ENCODE measurements around the gene GAS7. TPM values are rescaled to one million over a fixed set of nuclear protein-coding genes. Genes with fewer than 3 reads are reported as not detected.

Gene GAS7
- total RNA-seq, 1 experiment from 2014 or later, result 4.1 TPM

- no peak for TF ChIP-seq EZH2 (IDR thresholded peaks at IDR 0.05)
- TF ChIP-seq POLR2A (IDR thresholded peaks at IDR 0.05; ENCODE audit: borderline replicate concordance, extremely low read depth, insufficient read depth, insufficient read length), result no peak
- TF ChIP-seq, protein P1, sequence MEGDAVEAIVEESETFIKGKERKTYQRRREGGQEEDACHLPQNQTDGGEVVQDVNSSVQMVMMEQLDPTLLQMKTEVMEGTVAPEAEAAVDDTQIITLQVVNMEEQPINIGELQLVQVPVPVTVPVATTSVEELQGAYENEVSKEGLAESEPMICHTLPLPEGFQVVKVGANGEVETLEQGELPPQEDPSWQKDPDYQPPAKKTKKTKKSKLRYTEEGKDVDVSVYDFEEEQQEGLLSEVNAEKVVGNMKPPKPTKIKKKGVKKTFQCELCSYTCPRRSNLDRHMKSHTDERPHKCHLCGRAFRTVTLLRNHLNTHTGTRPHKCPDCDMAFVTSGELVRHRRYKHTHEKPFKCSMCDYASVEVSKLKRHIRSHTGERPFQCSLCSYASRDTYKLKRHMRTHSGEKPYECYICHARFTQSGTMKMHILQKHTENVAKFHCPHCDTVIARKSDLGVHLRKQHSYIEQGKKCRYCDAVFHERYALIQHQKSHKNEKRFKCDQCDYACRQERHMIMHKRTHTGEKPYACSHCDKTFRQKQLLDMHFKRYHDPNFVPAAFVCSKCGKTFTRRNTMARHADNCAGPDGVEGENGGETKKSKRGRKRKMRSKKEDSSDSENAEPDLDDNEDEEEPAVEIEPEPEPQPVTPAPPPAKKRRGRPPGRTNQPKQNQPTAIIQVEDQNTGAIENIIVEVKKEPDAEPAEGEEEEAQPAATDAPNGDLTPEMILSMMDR (IDR thresholded peaks at IDR 0.05 in 2 of 3, conservative IDR thresholded peaks at IDR 0.05 in 1 of 3; ENCODE audit: borderline replicate concordance in 1 of 3, insufficient read depth in 1 of 3, low read depth in 2 of 3, low read length in 2 of 3), result no peak
- TF ChIP-seq, protein P2, sequence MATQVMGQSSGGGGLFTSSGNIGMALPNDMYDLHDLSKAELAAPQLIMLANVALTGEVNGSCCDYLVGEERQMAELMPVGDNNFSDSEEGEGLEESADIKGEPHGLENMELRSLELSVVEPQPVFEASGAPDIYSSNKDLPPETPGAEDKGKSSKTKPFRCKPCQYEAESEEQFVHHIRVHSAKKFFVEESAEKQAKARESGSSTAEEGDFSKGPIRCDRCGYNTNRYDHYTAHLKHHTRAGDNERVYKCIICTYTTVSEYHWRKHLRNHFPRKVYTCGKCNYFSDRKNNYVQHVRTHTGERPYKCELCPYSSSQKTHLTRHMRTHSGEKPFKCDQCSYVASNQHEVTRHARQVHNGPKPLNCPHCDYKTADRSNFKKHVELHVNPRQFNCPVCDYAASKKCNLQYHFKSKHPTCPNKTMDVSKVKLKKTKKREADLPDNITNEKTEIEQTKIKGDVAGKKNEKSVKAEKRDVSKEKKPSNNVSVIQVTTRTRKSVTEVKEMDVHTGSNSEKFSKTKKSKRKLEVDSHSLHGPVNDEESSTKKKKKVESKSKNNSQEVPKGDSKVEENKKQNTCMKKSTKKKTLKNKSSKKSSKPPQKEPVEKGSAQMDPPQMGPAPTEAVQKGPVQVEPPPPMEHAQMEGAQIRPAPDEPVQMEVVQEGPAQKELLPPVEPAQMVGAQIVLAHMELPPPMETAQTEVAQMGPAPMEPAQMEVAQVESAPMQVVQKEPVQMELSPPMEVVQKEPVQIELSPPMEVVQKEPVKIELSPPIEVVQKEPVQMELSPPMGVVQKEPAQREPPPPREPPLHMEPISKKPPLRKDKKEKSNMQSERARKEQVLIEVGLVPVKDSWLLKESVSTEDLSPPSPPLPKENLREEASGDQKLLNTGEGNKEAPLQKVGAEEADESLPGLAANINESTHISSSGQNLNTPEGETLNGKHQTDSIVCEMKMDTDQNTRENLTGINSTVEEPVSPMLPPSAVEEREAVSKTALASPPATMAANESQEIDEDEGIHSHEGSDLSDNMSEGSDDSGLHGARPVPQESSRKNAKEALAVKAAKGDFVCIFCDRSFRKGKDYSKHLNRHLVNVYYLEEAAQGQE (IDR thresholded peaks at IDR 0.05; ENCODE audit: low read depth), result no peak
- no peak for TF ChIP-seq POLR2AphosphoS5 (IDR thresholded peaks at IDR 0.05; ENCODE audit: low read depth, low read length)
- TF ChIP-seq MAX (IDR thresholded peaks at IDR 0.05), result no peak
- TF ChIP-seq CEBPB (IDR thresholded peaks at IDR 0.05; ENCODE audit: low read depth), result no peak
- no peak for TF ChIP-seq TCF7L2 (IDR thresholded peaks at IDR 0.05; ENCODE audit: borderline replicate concordance, extremely low read depth, insufficient read depth, insufficient read length)
- TF ChIP-seq JUND (IDR thresholded peaks at IDR 0.05), result no peak
- TF ChIP-seq ELF1 (IDR thresholded peaks at IDR 0.05; ENCODE audit: borderline replicate concordance, low read depth), result no peak
- TF ChIP-seq ZNF274 (IDR thresholded peaks at IDR 0.05; ENCODE audit: low read depth, low read length), result no peak
- TF ChIP-seq EGR1 (IDR thresholded peaks at IDR 0.05; ENCODE audit: low read depth), result no peak
- no peak for TF ChIP-seq ZBTB33 (IDR thresholded peaks at IDR 0.05; ENCODE audit: extremely low read depth, insufficient replicate concordance, low read length)
- no peak for TF ChIP-seq SP1 (IDR thresholded peaks at IDR 0.05; ENCODE audit: low read depth)
- H3K27me3 ChIP-seq (ENCODE audit: insufficient read depth, low read length), result peaks cover 20% of the 10 kb centered on the region; the same call in 1 of the 2 replicates
- intact Hi-C loops (cut with micrococcal nuclease), result no loop called here
- RAD21 ChIA-PET (ENCODE audit: low non-redundant PET in 1 of 2, low total read pairs in 2 of 2, uncharacterized antibody in 2 of 2, unreplicated experiment in 2 of 2), result no interaction called here
- no peak overlapping the region for H3K27ac ChIP-seq (ENCODE audit: low read depth, low read length)
- no TSS peak for BruUV-seq (replicated peaks)
- ATAC-seq, result no peak
- H3K4me3 ChIP-seq (replicated peaks in 1 of 2; ENCODE audit: low read depth in 1 of 2, low read length in 2 of 2), result no peak overlapping the region
- no peak overlapping the region for H3K9ac ChIP-seq (ENCODE audit: low read length)
- no peak overlapping the region for H2AFZ ChIP-seq (ENCODE audit: low read depth, low read length, poor library complexity, severe bottlenecking)
- no peaks in the 10 kb centered on the region for H3K9me2 ChIP-seq (ENCODE audit: insufficient read depth)
- DNase-seq (ENCODE audit: low read depth, low spot score), result no peak
- POLR2A ChIA-PET, result interaction anchor here (0.6 kb wide), 1 partner anchor 296 kb away, joined by 4 read pairs; no protein-coding TSS in a partner anchor
- no peaks in the 10 kb centered on the region for H4K20me1 ChIP-seq (ENCODE audit: insufficient read depth)
- H3K36me3 ChIP-seq (ENCODE audit: control insufficient read depth in 1 of 2, insufficient read depth in 2 of 2, low read length in 2 of 2), result no peaks in the 10 kb centered on the region
- no peaks in the 10 kb centered on the region for H3K9me3 ChIP-seq (ENCODE audit: control insufficient read depth in 1 of 2, insufficient read depth in 1 of 2, low read depth in 1 of 2, low read length in 2 of 2)
- no peaks in the 10 kb centered on the region for H3K79me2 ChIP-seq (ENCODE audit: insufficient read depth, low read length)
- H3K4me1 ChIP-seq (ENCODE audit: control insufficient read depth in 1 of 2, insufficient read depth in 2 of 2, low read length in 2 of 2), result no peaks in the 10 kb centered on the region
- H3K4me2 ChIP-seq (ENCODE audit: low read length), result no peak overlapping the region
- CTCF ChIA-PET, result no interaction called here
Observed at GRCh38 chr17:9957244-9957643, 241.2 kb downstream of the GAS7 start.

All from HCT116 (cell line).